Brain microvascular endothelial cell (primary cell): ENCODE results near the gene GLRX5.

ENCODE experiments used
- DNase-seq: peaks from one replicate; pipeline ENCODE4 v3.0.0-alpha.2; 2020
- H3K27ac ChIP-seq: fragments of 250-450 bp; sonication (Bioruptor Pico); 2 replicates; pipeline ENCODE4 v1.5.1; 2020; ENCODE audit warnings: mild to moderate bottlenecking, moderate library complexity
- H3K27me3 ChIP-seq: fragments of 250-450 bp; sonication (Bioruptor Pico); replicated peaks from 2 replicates; pipeline ENCODE4 v1.5.1; 2020; ENCODE audit warnings: mild to moderate bottlenecking
- H3K36me3 ChIP-seq: fragments of 250-450 bp; sonication (Bioruptor Pico); replicated peaks from 2 replicates; pipeline ENCODE4 v1.5.1; 2020; ENCODE audit warnings: mild to moderate bottlenecking
- H3K4me3 ChIP-seq: 2 replicates; pipeline ENCODE4 v1.5.1; 2011; ENCODE audit warnings: low read depth, mild to moderate bottlenecking, control low read depth, low read length, moderate library complexity
- in situ Hi-C: cut with HindIII; loops from 2 replicates; pipeline ENCODE4 v1.10.0; 2017; ENCODE audit warnings: low sequenced_read_pairs, low pct_ligation_motif_present
- TF ChIP-seq, protein P1 (sequence below): IDR thresholded peaks from 2 replicates; pipeline ENCODE4 v1.5.1; 2011; ENCODE audit warnings: low read depth, mild to moderate bottlenecking, moderate library complexity, low read length, control low read depth, inconsistent platforms; ENCODE audit errors: missing control alignments

Gene GLRX5

DNA sequence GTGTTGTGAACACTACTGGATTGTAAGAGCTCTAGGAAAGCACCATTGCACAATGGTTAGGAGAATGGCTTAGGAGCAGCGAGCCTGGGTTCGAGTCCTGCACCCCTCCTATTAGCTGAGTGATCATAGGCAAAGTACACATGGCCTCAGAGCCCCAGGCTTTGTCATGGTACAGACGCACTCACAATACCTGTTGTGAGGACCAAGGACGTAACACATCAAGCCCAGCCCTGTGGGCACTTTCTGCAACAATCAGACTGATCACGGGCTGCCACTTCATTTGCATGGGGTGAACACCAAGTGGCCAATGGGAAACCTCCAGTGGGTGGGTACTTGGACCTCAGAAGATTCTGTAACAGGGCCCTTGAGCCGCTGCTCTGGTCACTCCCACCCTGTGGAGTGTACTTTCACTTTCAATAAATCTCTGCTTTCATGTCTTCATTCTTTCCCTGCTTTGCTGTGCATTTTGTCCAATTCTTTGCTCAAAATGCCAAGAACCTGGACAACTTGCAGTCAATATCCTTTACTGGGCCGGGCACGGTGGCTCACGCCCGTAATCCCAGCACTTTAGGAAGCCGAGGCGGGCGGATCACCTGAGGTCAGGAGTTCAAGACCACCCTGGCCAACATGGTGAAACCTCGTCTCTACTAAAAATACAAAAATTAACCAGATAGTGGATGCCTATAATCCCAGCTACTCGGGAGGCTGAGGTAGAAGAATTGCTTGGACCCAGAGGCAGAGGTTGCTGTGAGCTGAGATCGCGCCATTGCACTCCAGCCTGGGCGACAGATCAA lies 28.2 kb downstream of the GLRX5 start:
- TF ChIP-seq, protein P1, sequence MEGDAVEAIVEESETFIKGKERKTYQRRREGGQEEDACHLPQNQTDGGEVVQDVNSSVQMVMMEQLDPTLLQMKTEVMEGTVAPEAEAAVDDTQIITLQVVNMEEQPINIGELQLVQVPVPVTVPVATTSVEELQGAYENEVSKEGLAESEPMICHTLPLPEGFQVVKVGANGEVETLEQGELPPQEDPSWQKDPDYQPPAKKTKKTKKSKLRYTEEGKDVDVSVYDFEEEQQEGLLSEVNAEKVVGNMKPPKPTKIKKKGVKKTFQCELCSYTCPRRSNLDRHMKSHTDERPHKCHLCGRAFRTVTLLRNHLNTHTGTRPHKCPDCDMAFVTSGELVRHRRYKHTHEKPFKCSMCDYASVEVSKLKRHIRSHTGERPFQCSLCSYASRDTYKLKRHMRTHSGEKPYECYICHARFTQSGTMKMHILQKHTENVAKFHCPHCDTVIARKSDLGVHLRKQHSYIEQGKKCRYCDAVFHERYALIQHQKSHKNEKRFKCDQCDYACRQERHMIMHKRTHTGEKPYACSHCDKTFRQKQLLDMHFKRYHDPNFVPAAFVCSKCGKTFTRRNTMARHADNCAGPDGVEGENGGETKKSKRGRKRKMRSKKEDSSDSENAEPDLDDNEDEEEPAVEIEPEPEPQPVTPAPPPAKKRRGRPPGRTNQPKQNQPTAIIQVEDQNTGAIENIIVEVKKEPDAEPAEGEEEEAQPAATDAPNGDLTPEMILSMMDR = no peak
- DNase-seq = peak; percentile 32
- no peak overlapping the region for H3K27ac ChIP-seq
- no peak overlapping the region for H3K4me3 ChIP-seq
- no peaks in the 10 kb centered on the region for H3K36me3 ChIP-seq
- in situ Hi-C loops = loop anchor here (25.0 kb wide), 1 partner anchor 424 kb away; no protein-coding TSS in a partner anchor
- H3K27me3 ChIP-seq = no peaks in the 10 kb centered on the region

DNA sequence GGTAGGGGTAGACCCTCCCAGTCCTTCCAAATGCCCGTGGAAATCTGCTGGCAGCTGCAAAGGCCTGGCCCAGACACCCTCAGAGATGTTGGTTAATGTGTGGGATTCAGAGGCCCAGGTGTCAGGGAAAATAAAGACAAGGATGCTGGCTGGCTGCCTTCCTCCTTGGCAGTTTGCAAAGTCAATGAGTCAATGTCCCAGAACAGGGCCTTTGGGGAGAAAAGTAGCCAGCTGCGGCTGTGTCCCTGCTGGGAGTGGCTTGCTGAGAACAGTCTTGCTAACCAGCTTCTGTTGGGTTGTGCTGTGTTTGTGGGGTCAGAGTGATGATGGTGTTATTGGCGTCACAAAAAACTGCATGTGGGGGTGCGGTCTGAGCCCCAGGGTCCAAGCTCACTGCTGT lies 29.2 kb downstream of the GLRX5 start:
- no peak overlapping the region for H3K27ac ChIP-seq
- in situ Hi-C loops = loop anchor here (25.0 kb wide), 1 partner anchor 423 kb away; no protein-coding TSS in a partner anchor
- DNase-seq = no peak
- TF ChIP-seq, protein P1 = no peak
- H3K27me3 ChIP-seq = no peaks in the 10 kb centered on the region
- no peaks in the 10 kb centered on the region for H3K36me3 ChIP-seq
- no peak overlapping the region for H3K4me3 ChIP-seq

DNA sequence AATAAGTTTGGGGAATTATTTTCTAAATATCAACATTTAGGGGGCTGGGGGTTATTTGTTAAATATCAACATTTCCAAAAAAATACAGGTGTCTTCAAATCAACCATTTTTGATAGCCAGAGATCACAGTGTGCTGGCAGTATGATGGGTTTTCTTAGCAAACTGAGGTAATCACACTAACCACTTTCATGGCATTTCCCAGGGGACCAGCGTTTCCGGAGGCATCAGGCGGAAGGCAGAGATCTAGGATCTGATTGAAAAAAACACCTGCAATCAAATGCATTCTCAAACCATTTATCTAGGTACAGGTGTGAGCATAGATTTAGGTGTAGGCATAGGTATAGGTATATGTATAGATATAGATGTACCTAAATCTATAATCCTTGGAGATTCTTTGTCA lies 34.6 kb downstream of the GLRX5 start:
- no peak for DNase-seq
- Histone ChIP-seq H3K27me3 (no peaks in the 10 kb centered on the region), H3K4me3 (no peak overlapping the region), H3K27ac (no peak overlapping the region), H3K36me3 (no peaks in the 10 kb centered on the region)
- TF ChIP-seq, protein P1 = no peak
- in situ Hi-C loops = loop anchor here (25.0 kb wide), 1 partner anchor 418 kb away; no protein-coding TSS in a partner anchor

DNA sequence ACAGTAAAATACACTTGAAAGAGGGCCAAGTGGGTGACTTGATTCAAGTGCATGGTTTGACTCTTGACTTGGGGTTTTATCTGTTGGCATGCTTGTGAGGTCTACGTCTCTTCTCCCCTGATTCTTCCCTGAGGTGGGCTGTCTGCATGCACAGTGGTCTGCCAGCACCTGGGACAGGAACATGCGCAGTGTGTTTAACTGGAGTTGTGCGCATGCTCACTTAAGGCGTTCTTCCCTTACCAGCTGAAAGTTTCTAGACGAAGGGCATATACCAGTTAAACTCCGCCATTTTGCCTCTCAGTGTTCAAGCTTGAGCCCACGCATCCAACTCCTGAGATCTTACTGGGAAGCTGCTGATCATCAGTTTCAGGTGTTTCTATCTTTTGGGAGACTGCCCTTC lies 38.5 kb downstream of the GLRX5 start:
- no peak for DNase-seq
- Histone ChIP-seq H3K27me3 (no peaks in the 10 kb centered on the region), H3K27ac (no peak overlapping the region), H3K36me3 (no peaks in the 10 kb centered on the region), H3K4me3 (no peak overlapping the region)
- in situ Hi-C loops = loop anchor here (25.0 kb wide), 1 partner anchor 414 kb away; no protein-coding TSS in a partner anchor
- TF ChIP-seq, protein P1 = no peak

DNA sequence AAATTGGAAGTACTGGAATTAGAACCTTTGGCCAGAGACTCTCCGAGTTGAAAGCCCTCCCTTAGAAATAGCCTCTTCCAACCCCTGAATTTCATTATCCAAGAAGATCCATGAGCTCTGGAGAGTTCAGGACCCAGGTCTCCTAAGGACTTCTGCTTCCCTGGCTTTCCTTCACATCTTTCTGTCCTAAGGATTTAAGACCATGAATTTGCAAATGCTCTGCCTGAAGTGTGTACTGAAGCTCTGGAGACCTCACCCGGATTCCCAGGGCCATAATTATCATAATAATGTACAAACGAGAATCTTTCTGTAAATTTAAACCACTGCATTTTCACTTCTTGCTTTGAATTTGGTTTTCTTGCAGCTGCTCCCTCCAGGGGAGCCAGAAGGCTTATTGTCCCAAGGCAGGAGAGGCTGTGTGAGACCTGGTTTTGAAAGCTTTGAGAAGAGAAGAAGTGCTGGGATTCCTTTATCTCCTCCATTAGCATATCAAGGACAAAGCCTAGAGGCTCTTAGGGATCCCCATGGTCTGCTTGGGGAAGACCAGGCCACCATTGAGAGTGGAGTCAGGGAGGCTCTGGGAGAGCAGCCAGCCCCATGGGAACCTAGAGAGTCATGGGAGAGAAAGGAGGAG lies 41.1 kb downstream of the GLRX5 start:
- in situ Hi-C loops = no loop called here
- DNase-seq = no peak
- Histone ChIP-seq H3K27me3 (no peaks in the 10 kb centered on the region), H3K36me3 (no peaks in the 10 kb centered on the region), H3K4me3 (no peak overlapping the region), H3K27ac (no peak overlapping the region)
- TF ChIP-seq, protein P1 = no peak
